Coronary artery (tissue), 2 donors: ENCODE results near the gene PLEKHA3.

Experiments used
- DNase-seq: peaks from one replicate; pipeline ENCODE4 v3.0.0-alpha.2; 2017; ENCODE audit warnings: low spot score
- H3K27ac ChIP-seq, 2 donors: fragments of 200-600 bp; sonication (generic); one replicate each; pipeline ENCODE4 v1.5.1; 2016 to 2019
- H3K4me3 ChIP-seq: fragments of 200-600 bp; sonication (generic); 2 replicates; pipeline ENCODE4 v1.5.1; 2016; ENCODE audit warnings: mild to moderate bottlenecking, moderate library complexity
- CTCF ChIP-seq: fragments of 200-600 bp; sonication (generic); IDR thresholded peaks from one replicate; pipeline ENCODE4 v1.5.1; 2019; ENCODE audit warnings: antibody characterized with exemption

Gene PLEKHA3

GRCh38 chr2:178479275-178479616 lies 1.0 kb upstream of the PLEKHA3 start:
- Histone ChIP-seq H3K27ac (peak overlapping the region; percentile 90 to 95), H3K4me3 (peak overlapping the region; percentile 96)
- no peak for DNase-seq
- no peak for TF ChIP-seq CTCF

GRCh38 chr2:178479758-178480226 lies 465 bp upstream of the PLEKHA3 start:
- Histone ChIP-seq H3K4me3 (peak overlapping the region; percentile 96), H3K27ac (peak overlapping the region; percentile 90 to 95)
- DNase-seq = no peak
- no peak for TF ChIP-seq CTCF

GRCh38 chr2:178482437-178482836 lies 2.2 kb downstream of the PLEKHA3 start:
- H3K4me3 ChIP-seq = peak overlapping the region; percentile 96
- no peak for TF ChIP-seq CTCF
- no peak overlapping the region for H3K27ac ChIP-seq

GRCh38 chr2:178484245-178485041 lies 4.2 kb downstream of the PLEKHA3 start:
- DNase-seq = no peak
- peak overlapping the region in 1 of 2 donors; percentile 20 for H3K27ac ChIP-seq
- peak overlapping the region; percentile 50 for H3K4me3 ChIP-seq
- no peak for TF ChIP-seq CTCF

More at GRCh38 chr2:178482437-178482836, 2.2 kb downstream of the PLEKHA3 start:
- no peak for DNase-seq

- DNase-seq = no peak
- no peak overlapping the region for H3K4me3 ChIP-seq
- H3K27ac ChIP-seq = no peak overlapping the region
- no peak for TF ChIP-seq CTCF
Measured at GRCh38 chr2:178485356-178485755, 5.1 kb downstream of the PLEKHA3 start.

- no peak for TF ChIP-seq CTCF
- DNase-seq = no peak
- Histone ChIP-seq H3K27ac (no peak overlapping the region), H3K4me3 (no peak overlapping the region)
Measured at GRCh38 chr2:178491612-178492011, 11.4 kb downstream of the PLEKHA3 start.

GRCh38 chr2:178496049-178496448 lies 15.8 kb downstream of the PLEKHA3 start:
- H3K27ac ChIP-seq = no peak overlapping the region
- no peak for DNase-seq
- TF ChIP-seq CTCF = no peak
- no peak overlapping the region for H3K4me3 ChIP-seq
